GM18526 (cell line): ENCODE data around the gene ATP2B2.

ENCODE experiments used
- POLR2A ChIP-seq: IDR thresholded peaks from 3 replicates; pipeline ENCODE4 v1.6.1; 2011; ENCODE audit not compliant: insufficient read length; ENCODE audit errors: extremely low read depth

The ATP2B2 gene

DNA sequence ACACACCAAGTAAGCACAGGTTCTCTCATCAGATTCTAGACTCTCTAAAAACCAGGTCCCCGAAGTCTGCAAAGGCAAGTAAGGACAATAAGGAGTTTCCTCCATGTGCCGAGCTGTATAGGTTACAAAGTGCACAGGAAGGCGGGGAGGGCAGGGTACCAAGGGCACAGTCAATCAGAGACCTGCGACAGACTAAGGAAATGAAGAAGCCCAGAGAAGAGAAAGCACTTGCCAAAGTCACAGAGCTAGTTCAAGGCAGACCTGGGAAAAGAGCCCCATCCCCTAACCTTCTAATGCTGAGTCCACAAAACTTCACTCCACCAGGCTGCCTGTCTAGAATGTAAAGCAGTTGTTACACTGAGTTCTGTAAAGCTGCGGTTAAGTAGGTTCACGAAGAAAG lies 186.1 kb downstream of the ATP2B2 start:
- no peak for TF ChIP-seq POLR2A

GRCh38 chr3:10317961-10318350 lies 187.4 kb downstream of the ATP2B2 start:
- no peak for TF ChIP-seq POLR2A

GRCh38 chr3:10317311-10317960 lies 187.9 kb downstream of the ATP2B2 start:
- TF ChIP-seq POLR2A: no peak

DNA sequence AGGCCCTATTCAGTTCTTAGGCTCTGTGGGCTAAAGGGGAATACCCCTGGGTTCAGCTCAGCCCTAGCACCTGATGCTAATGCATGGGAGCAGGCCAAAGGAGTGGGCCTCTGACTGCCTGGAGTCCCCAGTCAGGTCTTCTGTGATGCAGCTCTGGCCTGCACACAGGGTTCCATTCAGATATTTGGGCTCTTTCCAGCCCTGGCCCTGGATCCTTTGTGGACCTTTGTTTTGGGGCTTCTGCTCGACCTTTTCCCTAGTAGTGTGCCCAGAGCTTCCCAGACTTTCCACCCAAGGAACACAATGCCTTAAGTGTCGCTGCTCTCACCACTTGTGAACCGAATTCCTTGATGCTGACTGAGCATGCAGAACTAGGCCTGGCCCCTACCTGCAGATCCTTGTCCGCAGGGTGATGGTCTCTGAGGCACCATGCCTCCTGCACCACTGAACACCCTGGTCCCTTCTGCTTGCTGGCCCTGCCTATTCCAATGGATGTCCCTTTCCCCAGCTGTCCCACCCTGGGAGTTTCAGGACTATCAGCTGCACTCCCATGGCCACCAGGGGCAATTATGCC lies 189.5 kb downstream of the ATP2B2 start:
- no peak for TF ChIP-seq POLR2A

DNA sequence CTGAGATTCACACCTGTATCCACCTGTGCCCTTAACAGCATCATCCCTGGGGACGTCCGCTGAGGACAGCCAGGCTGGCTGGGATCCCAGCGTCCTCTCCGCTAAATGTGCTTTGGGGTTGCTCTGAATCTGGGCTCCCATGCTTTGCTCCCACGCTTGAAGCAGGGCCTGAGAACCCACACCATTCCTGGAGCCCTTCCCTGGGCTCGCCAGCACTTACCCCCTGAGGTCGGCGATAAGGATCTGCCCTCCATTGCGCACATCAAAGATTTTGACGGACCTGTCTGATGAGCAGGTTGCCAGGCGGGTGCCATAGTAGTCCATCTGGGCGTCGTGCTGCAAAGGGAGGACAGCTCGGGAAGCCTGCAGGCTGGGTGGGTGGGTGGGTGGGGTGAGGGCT lies 190.3 kb downstream of the ATP2B2 start:
- no peak for TF ChIP-seq POLR2A

- TF ChIP-seq POLR2A: no peak
Measured at GRCh38 chr3:10312861-10313260, 192.5 kb downstream of the ATP2B2 start.

GRCh38 chr3:10312391-10312790 lies 193.0 kb downstream of the ATP2B2 start:
- TF ChIP-seq POLR2A: no peak

DNA sequence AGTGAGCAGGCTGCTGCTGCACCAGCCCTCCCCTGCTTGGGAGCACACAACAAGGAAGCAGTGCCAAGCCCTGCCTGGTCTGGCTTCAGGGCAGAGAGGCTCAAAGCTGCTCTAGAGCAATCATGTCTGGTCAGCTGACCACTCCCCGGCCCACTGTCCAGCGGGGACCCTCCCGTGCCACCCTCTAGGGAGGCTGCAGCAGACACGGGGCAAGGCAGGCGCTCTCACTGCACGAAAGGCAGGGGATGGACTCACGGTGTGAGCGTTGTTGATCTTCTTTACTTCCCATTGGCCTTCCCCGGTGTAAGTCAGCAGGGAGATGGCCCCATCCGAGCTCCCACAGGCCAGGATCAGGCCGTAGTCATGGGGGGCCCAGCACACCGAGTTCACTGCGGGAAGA lies 193.7 kb downstream of the ATP2B2 start:
- no peak for TF ChIP-seq POLR2A

DNA sequence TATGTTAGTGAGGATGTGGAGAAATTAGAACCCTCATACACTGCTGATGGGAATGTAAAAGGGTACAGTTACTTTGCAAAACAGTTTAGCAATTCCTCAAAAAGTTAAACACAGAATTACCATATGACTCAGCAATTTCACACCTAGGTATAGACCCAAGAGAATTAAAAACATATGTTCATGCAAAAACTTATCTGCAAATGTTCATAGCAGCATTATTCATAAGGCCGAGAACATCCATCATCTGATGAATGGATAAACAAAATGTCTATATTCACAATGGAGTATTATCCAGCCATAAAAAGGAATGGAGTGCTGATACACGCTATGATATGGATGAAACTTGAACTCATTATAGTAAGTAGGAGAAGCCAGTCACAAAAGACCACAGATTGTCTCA lies 194.8 kb downstream of the ATP2B2 start:
- no peak for TF ChIP-seq POLR2A

DNA sequence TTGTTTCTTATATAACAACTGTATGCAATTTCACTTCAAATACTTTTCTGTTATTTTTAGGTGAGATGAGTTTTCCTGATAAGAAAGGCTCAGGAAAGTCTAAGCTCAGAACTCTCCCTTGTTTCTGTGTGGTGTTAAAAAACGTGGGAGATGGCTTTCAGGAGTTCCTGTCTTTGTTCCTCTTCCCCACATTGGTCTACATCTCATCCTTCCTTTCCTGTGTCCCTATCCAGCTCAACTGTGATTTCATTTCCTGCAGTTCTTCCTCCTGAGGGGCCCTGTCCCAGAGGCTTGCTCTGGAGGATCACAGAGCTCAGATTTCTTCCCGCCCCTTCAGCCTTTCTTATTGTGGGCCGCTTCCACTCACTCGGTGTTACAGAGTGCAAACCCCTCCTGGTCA lies 195.7 kb downstream of the ATP2B2 start:
- TF ChIP-seq POLR2A: no peak

GRCh38 chr3:10308678-10309077 lies 196.7 kb downstream of the ATP2B2 start:
- no peak for TF ChIP-seq POLR2A

GRCh38 chr3:10306156-10306555 lies 199.2 kb downstream of the ATP2B2 start:
- TF ChIP-seq POLR2A: no peak

DNA sequence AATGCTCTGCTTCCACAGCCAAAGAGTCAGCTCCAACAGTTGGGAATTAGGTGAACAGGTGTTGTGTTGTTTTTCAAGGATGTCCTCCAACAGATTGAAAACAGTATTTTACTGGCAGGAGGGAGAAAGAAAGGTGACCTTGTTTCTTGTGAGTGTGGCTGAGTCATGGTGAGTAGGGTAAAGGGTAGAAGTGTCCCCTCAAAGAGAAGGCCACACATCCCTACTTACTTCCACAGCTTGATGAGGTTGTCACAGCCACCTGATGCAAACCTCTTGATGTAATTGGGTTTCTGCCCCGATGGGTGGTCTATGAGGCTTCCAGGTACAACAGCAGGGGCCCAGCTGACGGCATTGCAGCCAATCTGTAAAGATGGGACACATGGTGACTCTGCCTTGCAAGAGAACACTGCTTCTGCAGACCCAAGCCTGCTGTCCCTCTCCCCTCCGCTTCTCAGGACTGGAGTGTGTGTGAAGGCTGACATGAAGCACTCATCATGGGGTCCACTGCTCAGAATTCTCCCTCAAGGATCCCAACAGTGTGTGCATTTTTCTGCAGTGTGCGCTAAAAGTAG lies 200.0 kb downstream of the ATP2B2 start:
- TF ChIP-seq POLR2A: no peak

DNA sequence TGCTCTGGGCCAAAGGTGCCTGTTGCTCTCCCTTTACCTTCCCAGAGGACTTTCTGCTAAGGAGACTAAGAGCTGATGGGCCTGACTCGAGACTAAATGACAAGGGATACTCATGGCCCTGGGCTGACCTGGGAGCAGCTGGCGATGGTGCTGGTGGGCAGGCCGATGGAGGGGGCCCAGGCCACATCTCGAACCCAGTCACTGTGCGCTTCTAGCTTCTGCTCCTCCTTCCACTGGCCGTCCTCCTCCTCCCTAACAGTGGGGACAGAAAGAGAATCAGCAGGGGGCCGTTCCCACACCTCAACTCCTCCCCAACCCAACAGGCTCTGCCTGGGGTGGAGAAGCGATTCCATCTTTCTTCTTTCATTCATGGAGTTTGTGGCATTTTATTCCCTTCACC lies 200.5 kb downstream of the ATP2B2 start:
- no peak for TF ChIP-seq POLR2A

DNA sequence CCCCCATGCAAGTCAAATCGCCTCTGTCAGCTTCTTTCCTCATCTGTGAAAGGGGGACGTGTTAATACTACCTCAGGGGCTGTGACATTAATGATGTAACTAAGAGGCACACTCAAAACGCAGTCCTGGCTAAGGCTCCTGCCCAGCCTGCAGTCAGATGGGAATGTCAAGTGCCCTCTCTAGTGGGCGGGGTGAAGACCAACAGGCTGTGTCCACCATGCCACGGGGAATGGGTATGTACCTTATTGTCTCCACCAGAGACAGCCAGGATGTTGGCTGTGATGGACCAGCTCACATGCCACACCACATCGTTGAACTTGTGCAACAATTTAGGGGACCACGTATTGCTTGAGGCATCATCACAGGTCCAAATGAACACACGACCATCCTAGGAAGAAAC lies 201.6 kb downstream of the ATP2B2 start:
- no peak for TF ChIP-seq POLR2A

DNA sequence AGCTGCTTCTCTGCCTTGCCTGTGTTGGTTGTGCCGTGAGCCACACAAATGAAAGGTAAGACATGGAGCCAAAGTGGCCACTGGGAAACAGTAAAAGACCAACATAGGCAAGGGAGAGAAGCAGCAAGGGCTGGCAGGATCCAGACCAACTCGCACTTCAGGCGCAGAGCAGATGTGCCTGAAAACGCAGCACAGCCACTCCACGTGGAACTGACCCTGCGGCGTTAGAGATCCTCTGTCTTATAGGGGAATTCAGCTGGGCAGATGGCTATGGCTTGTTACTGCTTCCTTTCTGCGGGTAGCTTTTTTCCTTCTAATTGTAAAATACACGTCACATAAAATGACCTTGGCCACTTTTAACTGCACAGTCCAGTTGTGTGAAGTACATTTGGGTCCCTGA lies 202.3 kb downstream of the ATP2B2 start:
- TF ChIP-seq POLR2A: no peak

DNA sequence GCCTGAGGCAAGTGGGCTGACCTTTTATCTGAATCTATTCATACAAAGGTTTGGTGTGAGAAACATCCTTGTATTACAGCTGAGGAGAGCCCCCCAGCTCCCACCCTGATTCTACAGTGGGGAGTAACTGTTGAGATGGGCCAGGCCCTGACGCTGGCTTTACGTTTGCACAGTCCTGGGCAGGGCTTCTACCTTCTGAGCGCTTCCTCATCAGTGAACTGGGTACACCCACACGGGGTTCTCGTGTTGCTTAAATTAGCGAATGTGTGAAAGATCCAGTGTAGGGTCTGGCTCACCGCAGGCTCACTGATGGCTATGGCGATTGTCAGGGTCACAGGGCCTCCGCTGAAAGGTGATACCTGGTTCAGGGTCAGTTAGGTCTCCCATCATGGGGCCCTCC lies 205.3 kb downstream of the ATP2B2 start:
- no peak for TF ChIP-seq POLR2A
